ENCODE results near the gene HEBP2. TPM values are rescaled to one million over a fixed set of nuclear protein-coding genes. Genes with fewer than 3 reads are reported as not detected.

The HEBP2 gene
- total and polyA plus RNA-seq, 12 donors: 22.3 to 76.9 (median 49.8) TPM

- Histone ChIP-seq H3K9me3 (replicated peaks in 1 of 3) (no peaks in the 10 kb centered on the region), H3K27ac (no peak overlapping the region), H3K4me1 (replicated peaks in 1 of 2) (no peaks in the 10 kb centered on the region), H3K36me3 (replicated peaks in 1 of 2) (no peaks in the 10 kb centered on the region), H3K27me3 (no peaks in the 10 kb centered on the region), H3K4me3 (no peak overlapping the region)
- TF ChIP-seq, protein P1, sequence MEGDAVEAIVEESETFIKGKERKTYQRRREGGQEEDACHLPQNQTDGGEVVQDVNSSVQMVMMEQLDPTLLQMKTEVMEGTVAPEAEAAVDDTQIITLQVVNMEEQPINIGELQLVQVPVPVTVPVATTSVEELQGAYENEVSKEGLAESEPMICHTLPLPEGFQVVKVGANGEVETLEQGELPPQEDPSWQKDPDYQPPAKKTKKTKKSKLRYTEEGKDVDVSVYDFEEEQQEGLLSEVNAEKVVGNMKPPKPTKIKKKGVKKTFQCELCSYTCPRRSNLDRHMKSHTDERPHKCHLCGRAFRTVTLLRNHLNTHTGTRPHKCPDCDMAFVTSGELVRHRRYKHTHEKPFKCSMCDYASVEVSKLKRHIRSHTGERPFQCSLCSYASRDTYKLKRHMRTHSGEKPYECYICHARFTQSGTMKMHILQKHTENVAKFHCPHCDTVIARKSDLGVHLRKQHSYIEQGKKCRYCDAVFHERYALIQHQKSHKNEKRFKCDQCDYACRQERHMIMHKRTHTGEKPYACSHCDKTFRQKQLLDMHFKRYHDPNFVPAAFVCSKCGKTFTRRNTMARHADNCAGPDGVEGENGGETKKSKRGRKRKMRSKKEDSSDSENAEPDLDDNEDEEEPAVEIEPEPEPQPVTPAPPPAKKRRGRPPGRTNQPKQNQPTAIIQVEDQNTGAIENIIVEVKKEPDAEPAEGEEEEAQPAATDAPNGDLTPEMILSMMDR (IDR thresholded peaks at IDR 0.05): no peak
- TF ChIP-seq POLR2A (IDR thresholded peaks at IDR 0.05): no peak
- 82 to 86% (median 84%) methylated on average over 8 of the region's 8 CpGs for WGBS, 4 donors
- intact Hi-C loops (cut with DNase I): no loop called here
- no peak for DNase-seq
Observed at GRCh38 chr6:138397128-138398122, 6.6 kb upstream of the HEBP2 start.

- no peaks in the 10 kb centered on the region for H3K27me3 ChIP-seq
- TF ChIP-seq, protein P1 (IDR thresholded peaks at IDR 0.05): no peak
- TF ChIP-seq POLR2A (IDR thresholded peaks at IDR 0.05): no peak
- H3K27ac ChIP-seq: no peak overlapping the region
- peaks cover 0 to 8% of the 10 kb centered on the region in 2 donors for H3K4me1 ChIP-seq (replicated peaks in 1 of 2)
- WGBS, 4 donors: 67 to 81% (median 74%) methylated on average over 3 of the region's 3 CpGs
- H3K36me3 ChIP-seq (replicated peaks in 1 of 2): no peaks in the 10 kb centered on the region
- intact Hi-C loops (cut with DNase I): loop anchor here in 1 of 2 donors (10.0 kb wide), 1 partner anchor 286 kb away; no protein-coding TSS in a partner anchor
- DNase-seq: no peak
- H3K4me3 ChIP-seq: no peak overlapping the region
- no peaks in the 10 kb centered on the region for H3K9me3 ChIP-seq (replicated peaks in 1 of 3)
Observed at GRCh38 chr6:138400326-138400725, 3.7 kb upstream of the HEBP2 start.

GRCh38 chr6:138401960-138402837 lies 1.8 kb upstream of the HEBP2 start:
- no peaks in the 10 kb centered on the region for H3K9me3 ChIP-seq (replicated peaks in 1 of 3)
- no peak overlapping the region for H3K4me3 ChIP-seq
- no peaks in the 10 kb centered on the region for H3K27me3 ChIP-seq
- no peak overlapping the region for H3K27ac ChIP-seq
- H3K4me1 ChIP-seq (replicated peaks in 1 of 2): peaks cover 0 to 10% of the 10 kb centered on the region in 2 donors
- peaks cover 0 to 15% of the 10 kb centered on the region in 2 donors for H3K36me3 ChIP-seq (replicated peaks in 1 of 2)
- no peak for DNase-seq
- WGBS, 4 donors: 85 to 92% (median 91%) methylated on average over 14 of the region's 14 CpGs
- TF ChIP-seq, protein P1 (IDR thresholded peaks at IDR 0.05): no peak
- TF ChIP-seq POLR2A (IDR thresholded peaks at IDR 0.05): no peak
- intact Hi-C loops (cut with DNase I): loop anchor here in 1 of 2 donors (10.0 kb wide), 1 partner anchor 287 kb away; no protein-coding TSS in a partner anchor

GRCh38 chr6:138402838-138403187 lies 1.2 kb upstream of the HEBP2 start:
- TF ChIP-seq, protein P1 (IDR thresholded peaks at IDR 0.05): no peak
- TF ChIP-seq POLR2A (IDR thresholded peaks at IDR 0.05): no peak
- Histone ChIP-seq H3K36me3 (replicated peaks in 1 of 2) (peaks cover 0 to 21% of the 10 kb centered on the region in 2 donors), H3K9me3 (replicated peaks in 1 of 3) (no peaks in the 10 kb centered on the region), H3K4me3 (peak overlapping the region in 1 of 4 donors; percentile 80), H3K4me1 (replicated peaks in 1 of 2) (peaks cover 0 to 10% of the 10 kb centered on the region in 2 donors), H3K27me3 (no peaks in the 10 kb centered on the region), H3K27ac (no peak overlapping the region)
- intact Hi-C loops (cut with DNase I): loop anchor here in 1 of 2 donors (10.0 kb wide), 1 partner anchor 288 kb away; no protein-coding TSS in a partner anchor
- DNase-seq: no peak
- WGBS, 4 donors: 83 to 91% (median 89%) methylated on average over 8 of the region's 8 CpGs
